ENCODE data around the gene EID2. TPM values are rescaled to one million over a fixed set of nuclear protein-coding genes. Genes with fewer than 3 reads are reported as not detected.

The EID2 gene
- total and polyA plus RNA-seq, 2 of the 4 experiments (the other 2 are of a cell fraction) = 5.7 to 9.8 TPM

DNA sequence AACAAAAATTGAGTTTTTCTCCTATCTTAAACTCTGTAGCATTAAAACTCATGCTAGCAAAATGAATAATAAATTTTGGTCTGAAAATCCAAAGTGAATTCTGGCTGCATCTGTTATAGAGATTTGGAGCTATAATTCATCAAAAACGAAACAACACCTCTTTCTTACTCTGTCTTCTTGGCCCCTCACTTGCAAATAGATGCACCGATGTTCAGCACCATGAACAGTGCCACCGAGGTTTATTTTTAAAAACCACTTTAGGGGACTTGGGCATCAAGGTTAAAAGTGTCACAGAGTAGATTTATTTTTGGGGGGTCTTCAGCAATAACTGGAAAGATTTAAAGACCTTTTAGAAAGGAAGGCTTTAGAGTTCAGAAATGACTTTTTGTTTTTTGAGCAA, 26.1 kb upstream of the EID2 start:
- Histone ChIP-seq H3K27me3 (ENCODE audit: control insufficient read depth, insufficient read depth, low read length) (no peaks in the 10 kb centered on the region; the same call in 1 of the 2 replicates), H2BK120ac (ENCODE audit: low read depth, low read length) (no peak overlapping the region), H4K20me1 (ENCODE audit: insufficient read depth, low read length) (no peaks in the 10 kb centered on the region), H4K91ac (ENCODE audit: insufficient read depth, low read depth, low read length) (no peak overlapping the region), H3K4me3 (ENCODE audit: insufficient read depth, low read depth, low read length) (no peak overlapping the region), H2BK15ac (ENCODE audit: low read depth, low read length) (no peak overlapping the region), H3K4me1 (ENCODE audit: control insufficient read depth, insufficient read depth, low read length) (no peaks in the 10 kb centered on the region), H2AK5ac (ENCODE audit: low read depth, low read length) (no peak overlapping the region), H3K36me3 (ENCODE audit: control insufficient read depth, insufficient read depth, low read length) (no peaks in the 10 kb centered on the region), H3K18ac (ENCODE audit: low read depth, low read length) (no peak overlapping the region), H3K14ac (replicated peaks; ENCODE audit: low read depth, low read length) (no peak overlapping the region), H3K9me1 (ENCODE audit: insufficient read depth, low read length) (peaks cover 2% of the 10 kb centered on the region; the same call in 1 of the 2 replicates), H2BK20ac (ENCODE audit: low read depth, low read length) (no peak overlapping the region), H4K8ac (ENCODE audit: low read depth in 2 of 2, low read length in 2 of 2) (no peak overlapping the region), H3K9me3 (ENCODE audit: control insufficient read depth, insufficient read depth, low read length) (no peaks in the 10 kb centered on the region), H3K9ac (ENCODE audit: low read depth, low read length) (no peak overlapping the region), H3K27ac (ENCODE audit: insufficient read depth, low read length) (no peak overlapping the region), H2AK9ac (replicated peaks; ENCODE audit: low read depth, low read length, poor library complexity) (no peak overlapping the region), H3K4ac (ENCODE audit: low read depth, low read length) (no peak overlapping the region), H3K4me2 (ENCODE audit: low read depth, low read length) (no peak overlapping the region), H3K79me1 (ENCODE audit: low read depth in 1 of 2, low read length in 2 of 2) (no peaks in the 10 kb centered on the region), H4K5ac (ENCODE audit: low read depth, low read length) (no peak overlapping the region), H2AFZ (replicated peaks; ENCODE audit: low read length, poor library complexity) (no peak overlapping the region), H3K56ac (ENCODE audit: extremely low read depth, insufficient read depth, low read length) (no peak overlapping the region), H3K23ac (ENCODE audit: low read depth, low read length) (no peak overlapping the region), H2BK5ac (ENCODE audit: low read depth, low read length, poor library complexity, severe bottlenecking) (no peak overlapping the region)
- dilution Hi-C loops (cut with HindIII; ENCODE audit: low sequenced_read_pairs, unreplicated experiment) (no loop called here), intact Hi-C loops (cut with micrococcal nuclease) (no loop called here), in situ Hi-C loops (cut with MboI; ENCODE audit: low sequenced_read_pairs) (no loop called here)
- POLR2A ChIA-PET (ENCODE audit: unreplicated experiment) = no interaction called here
- no peak for ATAC-seq (ENCODE audit: low read depth)
- CTCF ChIA-PET = no interaction called here
- TF ChIP-seq NFE2L2 (IDR thresholded peaks at IDR 0.05; ENCODE audit: low read depth, low read length) (no peak), CEBPB (IDR thresholded peaks at IDR 0.05; ENCODE audit: low read depth, low read length) (no peak), MAZ (IDR thresholded peaks at IDR 0.05; ENCODE audit: borderline replicate concordance, low read depth, low read length) (no peak)
- WGBS, 2 experiments (ENCODE audit: extremely low coverage in 2 of 2, insufficient read length in 1 of 2) = no CpG with 5 or more reads among the region's 3 CpGs
- no peak for DNase-seq
- no TSS peak for BruUV-seq (replicated peaks)

All from IMR-90 (cell line).